Ovary (tissue), 9 donors: ENCODE measurements around the gene C4orf51. TPM values are rescaled to one million over a fixed set of nuclear protein-coding genes. Genes with fewer than 3 reads are reported as not detected.

ENCODE experiments used
- DNase-seq, 5 donors: peaks; one replicate each; pipeline ENCODE4 v3.0.0-alpha.2; 2019 to 2020
- H3K27ac ChIP-seq, 2 donors: fragments of 200-600 bp; one replicate each; pipeline versions ENCODE4 v1.5.1 to v1.8.0; 2019 to 2022
- H3K27me3 ChIP-seq: fragments of 200-600 bp; one replicate; pipeline ENCODE4 v1.8.0; 2022
- H3K36me3 ChIP-seq: fragments of 200-600 bp; sonication (generic); one replicate; pipeline ENCODE4 v1.5.1; 2019
- H3K4me1 ChIP-seq: one replicate; pipeline ENCODE4 v1.8.1; 2013; ENCODE audit warnings: mild to moderate bottlenecking, moderate library complexity; ENCODE audit not compliant: insufficient read depth
- H3K4me3 ChIP-seq: fragments of 200-600 bp; sonication (generic); one replicate; pipeline ENCODE4 v1.5.1; 2017
- H3K9me3 ChIP-seq, 2 donors: fragments of 200-600 bp in 1 of 2; sonication (generic) in 1 of 2; one replicate each; pipeline versions ENCODE4 v1.5.1 to v1.8.1; 2013 to 2019; ENCODE audit warnings: mild to moderate bottlenecking in 1 of 2, moderate library complexity in 1 of 2
- EP300 ChIP-seq: sonication (generic); formaldehyde crosslinking; IDR thresholded peaks from one replicate; pipeline ENCODE4 v1.6.1; 2017; ENCODE audit warnings: antibody characterized with exemption
- POLR2A ChIP-seq: fragments of 450-650 bp; IDR thresholded peaks from one replicate; pipeline ENCODE4 v1.6.1; 2017; ENCODE audit warnings: antibody characterized with exemption, mild to moderate bottlenecking, moderate library complexity
- WGBS, 3 donors: extraction: QIAGEN DNeasy Blood & Tissue Kit in 1 of 3; methylation state at CpG; one replicate each; pipeline versions ENCODE4 v1.1.5 to v1.1.7; 2013 to 2017; 5-methylcytosine and 5-hydroxymethylcytosine counted together
- intact Hi-C, 4 donors: fragments of 100-400 bp; cut with DNase I; formaldehyde crosslinking; loops; one replicate each; pipeline versions ENCODE4 v1.11.0 to v1.15.1; 2022 to 2023
- polyA plus RNA-seq, 2 donors: library from polyadenylated mRNA; stranded (reverse); fragments of 200-250 nt in 1 of 2; fragments of 350-450 nt in 1 of 2; fragmentation: Illumina TruSeq in 1 of 2; extraction: RNeasy Lipid Tissue Mini Kit (QIAGEN cat#74804) in 1 of 2; gene quantifications; one replicate each; pipeline ENCODE4 v1.2.3, GENCODE V29; 2013 to 2014
- total RNA-seq, 7 donors: library from RNA; depleted of rRNA in 2 of 7; stranded (reverse); fragments of >200 nt in 2 of 7; fragmentation: NEBNext Ultra II Directional in 3 of 7; extraction: Animal tissue kit (Norgen Biotek cat#: 25700) in 3 of 7; gene quantifications; one replicate each; pipeline versions ENCODE4 v1.1.0 to v1.2.4, GENCODE V29; 2016 to 2023
- TF ChIP-seq, protein P1 (sequence below), 3 donors: fragments of 450-650 bp in 2 of 3; fragments of 200-600 bp in 1 of 3; IDR thresholded peaks; one replicate each; pipeline versions ENCODE4 v1.5.1 to v1.8.0; 2016 to 2022; ENCODE audit warnings: antibody characterized with exemption in 3 of 3, mild to moderate bottlenecking in 1 of 3
- donor health status: DM: no; HTN: no; CAD: no; lungs with moderate emphysema.
- donor health status: DM: no; HTN: no; CAD: no.
- donor health status: Bipolar disorder and iron deficiency.
- donor health status: DM: yes; HTN: yes; CAD: no.
- donor health status: DM: no; HTN: no; CAD: no.
- donor health status: DM: yes; HTN: yes; CAD: no.

C4orf51 gene
- total and polyA plus RNA-seq, 9 donors = not detected

- no peaks in the 10 kb centered on the region for H3K36me3 ChIP-seq
- 10 to 16% (median 14%) methylated on average over 5 of the region's 5 CpGs for WGBS, 3 donors
- no peak overlapping the region for H3K4me3 ChIP-seq
- no peak overlapping the region for H3K27ac ChIP-seq
- H3K9me3 ChIP-seq = no peaks in the 10 kb centered on the region
- intact Hi-C loops = loop anchor here in 2 of 4 donors (5.0 to 10.0 kb wide), 2 partner anchors 195 to 568 kb away; partner anchors contain the start of gene ZNF827 (in 1 of the 2)
- H3K4me1 ChIP-seq = peaks cover 3% of the 10 kb centered on the region
- no peak for DNase-seq
- no peaks in the 10 kb centered on the region for H3K27me3 ChIP-seq
- no peak for TF ChIP-seq POLR2A
- TF ChIP-seq, protein P1, sequence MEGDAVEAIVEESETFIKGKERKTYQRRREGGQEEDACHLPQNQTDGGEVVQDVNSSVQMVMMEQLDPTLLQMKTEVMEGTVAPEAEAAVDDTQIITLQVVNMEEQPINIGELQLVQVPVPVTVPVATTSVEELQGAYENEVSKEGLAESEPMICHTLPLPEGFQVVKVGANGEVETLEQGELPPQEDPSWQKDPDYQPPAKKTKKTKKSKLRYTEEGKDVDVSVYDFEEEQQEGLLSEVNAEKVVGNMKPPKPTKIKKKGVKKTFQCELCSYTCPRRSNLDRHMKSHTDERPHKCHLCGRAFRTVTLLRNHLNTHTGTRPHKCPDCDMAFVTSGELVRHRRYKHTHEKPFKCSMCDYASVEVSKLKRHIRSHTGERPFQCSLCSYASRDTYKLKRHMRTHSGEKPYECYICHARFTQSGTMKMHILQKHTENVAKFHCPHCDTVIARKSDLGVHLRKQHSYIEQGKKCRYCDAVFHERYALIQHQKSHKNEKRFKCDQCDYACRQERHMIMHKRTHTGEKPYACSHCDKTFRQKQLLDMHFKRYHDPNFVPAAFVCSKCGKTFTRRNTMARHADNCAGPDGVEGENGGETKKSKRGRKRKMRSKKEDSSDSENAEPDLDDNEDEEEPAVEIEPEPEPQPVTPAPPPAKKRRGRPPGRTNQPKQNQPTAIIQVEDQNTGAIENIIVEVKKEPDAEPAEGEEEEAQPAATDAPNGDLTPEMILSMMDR (IDR thresholded peaks at IDR 0.05) = no peak
- TF ChIP-seq EP300 = no peak
Observed at GRCh38 chr4:145739845-145740244, 59.9 kb downstream of the C4orf51 start.

DNA sequence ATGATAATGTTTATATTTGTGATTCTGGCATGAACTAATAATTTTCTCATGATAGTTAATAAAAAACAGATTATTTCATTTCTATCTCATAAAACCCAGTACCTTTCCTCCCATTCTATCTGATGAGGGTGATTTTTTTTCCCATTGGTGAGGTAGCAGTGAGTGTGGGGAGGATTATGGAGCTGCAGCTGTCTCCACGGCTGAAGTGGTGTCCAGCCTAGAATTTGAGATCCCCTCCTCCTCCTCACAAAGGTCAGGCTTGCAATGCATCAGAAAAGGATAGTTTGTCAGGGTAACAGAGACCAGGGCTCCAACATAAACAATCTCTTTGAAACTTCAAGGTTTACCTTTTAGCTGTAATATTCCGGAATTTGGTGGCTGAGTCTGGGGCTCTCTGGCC is 60.9 kb downstream of the C4orf51 start:
- Histone ChIP-seq H3K4me1 (peaks cover 3% of the 10 kb centered on the region), H3K27me3 (no peaks in the 10 kb centered on the region), H3K36me3 (no peaks in the 10 kb centered on the region), H3K4me3 (no peak overlapping the region), H3K9me3 (no peaks in the 10 kb centered on the region), H3K27ac (no peak overlapping the region)
- no peak for DNase-seq
- 48 to 56% (median 56%) methylated on average over 2 of the region's 2 CpGs for WGBS, 3 donors
- TF ChIP-seq POLR2A = no peak
- TF ChIP-seq EP300 = no peak
- TF ChIP-seq, protein P1 (IDR thresholded peaks at IDR 0.05) = no peak
- intact Hi-C loops = no loop called here

DNA sequence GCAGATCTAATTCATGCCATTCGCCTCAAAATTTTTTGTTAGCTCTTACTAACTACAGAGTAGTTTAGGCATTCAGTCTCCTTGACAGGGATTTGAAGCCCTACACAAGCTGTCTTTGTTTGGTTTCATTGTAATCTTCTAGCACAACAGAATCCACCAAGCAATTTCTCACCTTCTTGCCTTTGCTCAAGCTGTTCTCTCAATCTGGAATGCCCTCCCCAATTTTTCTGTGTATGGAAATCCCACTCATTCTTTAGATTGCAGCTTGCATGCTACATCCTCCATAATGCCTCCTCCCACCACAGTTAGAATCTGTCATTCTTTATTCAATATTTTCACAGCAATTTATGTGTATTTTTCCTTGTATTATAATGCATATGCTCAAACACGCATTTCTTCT is 63.7 kb downstream of the C4orf51 start:
- WGBS, 3 donors = 88 to 93% (median 89%) methylated on average over 2 of the region's 2 CpGs
- intact Hi-C loops = no loop called here
- H3K36me3 ChIP-seq = no peaks in the 10 kb centered on the region
- H3K9me3 ChIP-seq = no peaks in the 10 kb centered on the region
- no peak overlapping the region for H3K27ac ChIP-seq
- H3K4me1 ChIP-seq = no peaks in the 10 kb centered on the region
- TF ChIP-seq, protein P1 (IDR thresholded peaks at IDR 0.05) = no peak
- no peak for TF ChIP-seq POLR2A
- TF ChIP-seq EP300 = no peak
- DNase-seq = no peak
- no peaks in the 10 kb centered on the region for H3K27me3 ChIP-seq
- H3K4me3 ChIP-seq = no peak overlapping the region

- Histone ChIP-seq H3K27me3 (no peaks in the 10 kb centered on the region), H3K4me1 (no peaks in the 10 kb centered on the region), H3K9me3 (no peaks in the 10 kb centered on the region), H3K27ac (no peak overlapping the region), H3K4me3 (no peak overlapping the region), H3K36me3 (no peaks in the 10 kb centered on the region)
- DNase-seq = no peak
- intact Hi-C loops = no loop called here
- WGBS, 3 donors = 91 to 95% (median 94%) methylated on average over 2 of the region's 2 CpGs
- TF ChIP-seq EP300 = no peak
- no peak for TF ChIP-seq POLR2A
- TF ChIP-seq, protein P1 (IDR thresholded peaks at IDR 0.05) = no peak
Observed at GRCh38 chr4:145755802-145756201, 75.9 kb downstream of the C4orf51 start.
